HepG2 (cell line): ENCODE data around the gene CYB5B. TPM values are rescaled to one million over a fixed set of nuclear protein-coding genes. Genes with fewer than 3 reads are reported as not detected.

Experiments used
- HDAC6 ChIP-seq: fragments of 200-600 bp; sonication (generic); IDR thresholded peaks from 2 replicates; pipeline ENCODE4 v1.7.0; 2017; ENCODE audit warnings: mild to moderate bottlenecking, antibody characterized with exemption, low read length, low read depth
- TMF1 ChIP-seq: sonication (generic); formaldehyde crosslinking; IDR thresholded peaks from 2 replicates; pipeline ENCODE4 v1.8.1; 2022; ENCODE audit warnings: low read depth, missing genetic modification reagents
- TRIM24 ChIP-seq: sonication (generic); formaldehyde crosslinking; IDR thresholded peaks from 2 replicates; pipeline ENCODE4 v1.8.0; 2022; ENCODE audit warnings: mild to moderate bottlenecking, missing genetic modification reagents
- ZBTB4 ChIP-seq: sonication (generic); formaldehyde crosslinking; IDR thresholded peaks from 2 replicates; pipeline ENCODE4 v1.4.0; 2020; ENCODE audit warnings: missing genetic modification reagents, mild to moderate bottlenecking, borderline replicate concordance
- ZNF253 ChIP-seq: sonication (generic); formaldehyde crosslinking; IDR thresholded peaks from 2 replicates; pipeline ENCODE4 v1.8.0; 2022; ENCODE audit warnings: mild to moderate bottlenecking, missing genetic modification reagents, borderline replicate concordance
- ZNF282 ChIP-seq: fragments of 450-650 bp; IDR thresholded peaks from 2 replicates; pipeline ENCODE4 v1.6.1; 2018; ENCODE audit not compliant: partially characterized antibody
- ZNF362 ChIP-seq: sonication (generic); formaldehyde crosslinking; IDR thresholded peaks from 2 replicates; pipeline ENCODE4 v1.4.0; 2020; ENCODE audit warnings: missing genetic modification reagents, mild to moderate bottlenecking, borderline replicate concordance
- ZNF446 ChIP-seq: sonication (generic); formaldehyde crosslinking; IDR thresholded peaks from 2 replicates; pipeline ENCODE4 v1.5.0; 2020; ENCODE audit warnings: mild to moderate bottlenecking, missing genetic modification reagents
- ZNF512B ChIP-seq: sonication (generic); formaldehyde crosslinking; IDR thresholded peaks from 2 replicates; pipeline ENCODE4 v1.5.1; 2020; ENCODE audit warnings: missing genetic modification reagents, mild to moderate bottlenecking, borderline replicate concordance
- ZNF589 ChIP-seq: sonication (generic); formaldehyde crosslinking; conservative IDR thresholded peaks from 2 replicates; pipeline ENCODE4 v1.8.0; 2022; ENCODE audit warnings: mild to moderate bottlenecking, moderate library complexity, missing genetic modification reagents
- ZNF792 ChIP-seq: IDR thresholded peaks from 2 replicates; pipeline ENCODE4 v1.6.1; 2016
- ZNF883 ChIP-seq: sonication (generic); formaldehyde crosslinking; IDR thresholded peaks from 2 replicates; pipeline ENCODE4 v1.5.1; 2020; ENCODE audit warnings: mild to moderate bottlenecking, missing genetic modification reagents; ENCODE audit errors: not compliant biosample characterization
- polyA plus RNA-seq, 8 experiments: library from polyadenylated mRNA; depleted of rRNA in 3 of 8; stranded (reverse) in 7 of 8; unstranded in 1 of 8; fragments of >200 nt; fragmentation: Illumina TruSeq in 4 of 8; extraction: Trizol in 4 of 8; gene quantifications; 2 replicates each; pipeline versions ENCODE4 v1.2.1 to v1.2.3, GENCODE V29; 2011 to 2016; ENCODE audit warnings: low read depth in 4 of 8, missing spikeins in 1 of 8, mixed read lengths in 1 of 8; ENCODE audit not compliant: insufficient read depth in 1 of 8
- total RNA-seq, 5 experiments: library from RNA; depleted of rRNA; stranded (reverse); fragments of >200 nt; fragmentation: Illumina TruSeq; extraction: Trizol; gene quantifications; 2 replicates each; pipeline ENCODE4 v1.2.3, GENCODE V29; 2016; ENCODE audit warnings: low read depth in 1 of 5
- TF ChIP-seq, protein P1 (sequence below), 2 experiments: sonication (generic) in 1 of 2; formaldehyde crosslinking in 1 of 2; IDR thresholded peaks; 2 replicates each; pipeline versions ENCODE4 v1.6.1 to v1.9.0; 2014 to 2022; ENCODE audit warnings: antibody characterized with exemption in 1 of 2, borderline replicate concordance in 1 of 2, inconsistent platforms in 1 of 2, low read depth in 1 of 2, missing genetic modification reagents in 1 of 2

CYB5B gene
- total and polyA plus RNA-seq, 2 of the 13 experiments (the other 11 are each of a cell fraction or from before 2014, with no cell fraction given), result 234 to 432 TPM

- TF ChIP-seq ZNF282 (no peak), TRIM24 (CRISPR knock-in tag) (peak; percentile 22; the same call in 1 of the 2 replicates), ZNF589 (CRISPR knock-in tag) (no peak), TMF1 (CRISPR knock-in tag) (peak; percentile 89), ZNF792 (CRISPR knock-in tag) (peak; percentile 35; the same call in 1 of the 2 replicates), ZNF512B (CRISPR knock-in tag) (0 out of 2 replicates have a peak, but pooled peaks have one; percentile 12), ZNF446 (CRISPR knock-in tag) (no peak), ZBTB4 (peak; percentile 91; the same call in 1 of the 2 replicates), HDAC6 (no peak), ZNF883 (peak; percentile 77), ZNF362 (no peak; the same call in 1 of the 2 replicates), ZNF253 (CRISPR knock-in tag) (no peak)
- TF ChIP-seq, protein P1, sequence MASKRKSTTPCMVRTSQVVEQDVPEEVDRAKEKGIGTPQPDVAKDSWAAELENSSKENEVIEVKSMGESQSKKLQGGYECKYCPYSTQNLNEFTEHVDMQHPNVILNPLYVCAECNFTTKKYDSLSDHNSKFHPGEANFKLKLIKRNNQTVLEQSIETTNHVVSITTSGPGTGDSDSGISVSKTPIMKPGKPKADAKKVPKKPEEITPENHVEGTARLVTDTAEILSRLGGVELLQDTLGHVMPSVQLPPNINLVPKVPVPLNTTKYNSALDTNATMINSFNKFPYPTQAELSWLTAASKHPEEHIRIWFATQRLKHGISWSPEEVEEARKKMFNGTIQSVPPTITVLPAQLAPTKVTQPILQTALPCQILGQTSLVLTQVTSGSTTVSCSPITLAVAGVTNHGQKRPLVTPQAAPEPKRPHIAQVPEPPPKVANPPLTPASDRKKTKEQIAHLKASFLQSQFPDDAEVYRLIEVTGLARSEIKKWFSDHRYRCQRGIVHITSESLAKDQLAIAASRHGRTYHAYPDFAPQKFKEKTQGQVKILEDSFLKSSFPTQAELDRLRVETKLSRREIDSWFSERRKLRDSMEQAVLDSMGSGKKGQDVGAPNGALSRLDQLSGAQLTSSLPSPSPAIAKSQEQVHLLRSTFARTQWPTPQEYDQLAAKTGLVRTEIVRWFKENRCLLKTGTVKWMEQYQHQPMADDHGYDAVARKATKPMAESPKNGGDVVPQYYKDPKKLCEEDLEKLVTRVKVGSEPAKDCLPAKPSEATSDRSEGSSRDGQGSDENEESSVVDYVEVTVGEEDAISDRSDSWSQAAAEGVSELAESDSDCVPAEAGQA (IDR thresholded peaks at IDR 0.05; ENCODE audit: low read depth), result peak; percentile 65
- TF ChIP-seq, protein P1 (CRISPR knock-in tag; IDR thresholded peaks at IDR 0.05; ENCODE audit: borderline replicate concordance), result no peak
Observed at GRCh38 chr16:69424053-69424934, at the start of gene CYB5B (continued).
